VCaP (cell line): ENCODE data around the gene WDR4.

Experiments
- H3K27ac ChIP-seq: fragments of 450-650 bp; 2 replicates; pipeline ENCODE4 v1.5.1; 2017
- TF ChIP-seq, protein P1 (sequence below): fragments of 450-650 bp; conservative IDR thresholded peaks from 2 replicates; pipeline ENCODE4 v1.5.1; 2017; ENCODE audit warnings: mild to moderate bottlenecking, moderate library complexity

Gene WDR4

DNA sequence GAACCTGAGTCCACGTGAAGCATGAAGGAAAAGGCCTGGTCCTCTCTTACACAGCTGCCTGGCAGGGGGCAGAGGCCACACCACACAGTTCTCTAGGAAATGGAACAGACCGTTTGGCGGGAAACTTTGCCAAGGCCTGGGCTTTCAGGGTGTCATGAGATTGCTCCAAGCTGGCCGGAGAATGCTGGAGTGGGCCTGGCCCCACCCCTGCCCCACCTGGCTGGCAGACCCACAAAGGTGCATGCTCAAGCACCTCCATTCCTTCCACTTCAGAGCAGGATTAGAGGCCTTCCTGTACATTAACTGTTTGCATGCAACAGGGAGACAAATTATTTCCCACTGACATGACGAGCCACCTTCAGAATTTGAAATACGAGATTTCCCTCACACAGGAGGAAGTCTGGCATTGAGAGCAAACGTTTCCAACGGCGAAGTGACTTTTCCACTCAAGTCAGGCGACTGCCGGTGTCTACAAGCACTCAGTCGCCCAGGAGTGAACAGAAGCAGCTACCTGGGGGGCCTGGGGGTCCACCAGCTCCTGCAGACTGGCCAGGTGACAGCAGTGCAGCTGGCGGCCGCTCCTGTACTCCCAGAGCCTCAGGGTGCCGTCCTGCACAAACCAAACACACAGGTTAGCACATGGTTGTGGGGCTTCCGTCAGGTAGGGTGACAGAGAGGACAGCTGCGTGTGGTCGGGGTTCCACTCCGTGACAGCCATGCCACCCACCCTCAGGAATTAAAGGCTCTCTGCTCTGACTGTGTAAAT is 24.0 kb downstream of the WDR4 start:
- H3K27ac ChIP-seq = no peak overlapping the region
- TF ChIP-seq, protein P1, sequence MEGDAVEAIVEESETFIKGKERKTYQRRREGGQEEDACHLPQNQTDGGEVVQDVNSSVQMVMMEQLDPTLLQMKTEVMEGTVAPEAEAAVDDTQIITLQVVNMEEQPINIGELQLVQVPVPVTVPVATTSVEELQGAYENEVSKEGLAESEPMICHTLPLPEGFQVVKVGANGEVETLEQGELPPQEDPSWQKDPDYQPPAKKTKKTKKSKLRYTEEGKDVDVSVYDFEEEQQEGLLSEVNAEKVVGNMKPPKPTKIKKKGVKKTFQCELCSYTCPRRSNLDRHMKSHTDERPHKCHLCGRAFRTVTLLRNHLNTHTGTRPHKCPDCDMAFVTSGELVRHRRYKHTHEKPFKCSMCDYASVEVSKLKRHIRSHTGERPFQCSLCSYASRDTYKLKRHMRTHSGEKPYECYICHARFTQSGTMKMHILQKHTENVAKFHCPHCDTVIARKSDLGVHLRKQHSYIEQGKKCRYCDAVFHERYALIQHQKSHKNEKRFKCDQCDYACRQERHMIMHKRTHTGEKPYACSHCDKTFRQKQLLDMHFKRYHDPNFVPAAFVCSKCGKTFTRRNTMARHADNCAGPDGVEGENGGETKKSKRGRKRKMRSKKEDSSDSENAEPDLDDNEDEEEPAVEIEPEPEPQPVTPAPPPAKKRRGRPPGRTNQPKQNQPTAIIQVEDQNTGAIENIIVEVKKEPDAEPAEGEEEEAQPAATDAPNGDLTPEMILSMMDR = no peak

DNA sequence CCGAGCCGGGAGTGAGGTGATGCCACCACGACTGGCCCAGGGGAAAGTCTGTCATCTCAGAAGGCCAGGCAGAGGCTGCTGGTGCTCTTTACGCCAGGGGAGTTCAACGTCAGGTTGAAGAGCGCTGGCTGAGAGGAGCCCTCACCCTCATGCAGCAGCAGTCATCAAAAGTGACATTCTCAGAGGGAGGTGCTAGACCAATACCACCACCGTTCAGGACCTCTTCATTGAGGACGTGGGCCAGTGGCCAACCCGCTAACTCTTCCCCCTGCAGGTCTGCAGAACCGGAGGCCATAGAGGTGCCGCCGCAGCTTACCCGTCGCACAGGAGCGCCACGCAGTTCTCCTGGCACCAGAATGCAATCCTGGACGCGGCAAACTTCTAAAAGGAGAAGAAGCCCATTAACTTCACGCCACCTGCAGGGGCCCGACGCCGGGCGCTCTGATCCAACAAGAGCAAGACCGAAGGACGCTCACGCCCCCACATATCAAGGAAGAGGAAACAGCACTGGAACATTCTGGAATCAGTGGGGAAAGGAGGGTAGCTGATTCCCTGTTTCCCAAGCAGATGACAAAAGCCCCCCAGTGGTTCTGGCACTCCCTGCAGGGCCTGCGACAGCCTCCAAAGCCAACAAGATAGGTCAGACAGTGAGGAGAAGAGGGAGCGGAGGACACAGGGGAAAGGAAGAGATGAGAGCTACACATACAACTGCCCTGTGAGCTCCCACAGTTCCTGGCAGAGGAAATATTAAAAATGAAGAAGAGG is 24.9 kb downstream of the WDR4 start:
- TF ChIP-seq, protein P1 = no peak
- H3K27ac ChIP-seq = no peak overlapping the region

DNA sequence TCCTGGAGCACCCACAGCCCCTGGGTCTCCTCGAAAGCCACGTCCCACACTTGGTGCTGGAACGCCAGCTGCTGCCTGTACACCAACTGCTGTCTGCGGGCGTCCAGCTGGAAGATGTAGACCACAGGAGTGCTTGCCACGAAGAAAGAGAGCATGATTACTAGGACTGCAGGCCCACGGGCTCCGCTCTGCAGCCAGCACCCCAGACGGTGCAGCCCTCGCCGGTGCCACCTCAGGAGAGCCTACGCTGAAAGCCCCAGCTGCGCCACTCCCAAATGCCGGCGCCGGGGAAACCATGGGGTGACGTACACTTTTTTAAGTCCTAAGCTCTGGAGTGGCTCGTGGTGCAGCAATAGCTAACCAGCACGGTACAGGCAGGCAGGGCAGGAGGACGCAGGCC is 25.7 kb downstream of the WDR4 start:
- H3K27ac ChIP-seq = no peak overlapping the region
- TF ChIP-seq, protein P1 = no peak

DNA sequence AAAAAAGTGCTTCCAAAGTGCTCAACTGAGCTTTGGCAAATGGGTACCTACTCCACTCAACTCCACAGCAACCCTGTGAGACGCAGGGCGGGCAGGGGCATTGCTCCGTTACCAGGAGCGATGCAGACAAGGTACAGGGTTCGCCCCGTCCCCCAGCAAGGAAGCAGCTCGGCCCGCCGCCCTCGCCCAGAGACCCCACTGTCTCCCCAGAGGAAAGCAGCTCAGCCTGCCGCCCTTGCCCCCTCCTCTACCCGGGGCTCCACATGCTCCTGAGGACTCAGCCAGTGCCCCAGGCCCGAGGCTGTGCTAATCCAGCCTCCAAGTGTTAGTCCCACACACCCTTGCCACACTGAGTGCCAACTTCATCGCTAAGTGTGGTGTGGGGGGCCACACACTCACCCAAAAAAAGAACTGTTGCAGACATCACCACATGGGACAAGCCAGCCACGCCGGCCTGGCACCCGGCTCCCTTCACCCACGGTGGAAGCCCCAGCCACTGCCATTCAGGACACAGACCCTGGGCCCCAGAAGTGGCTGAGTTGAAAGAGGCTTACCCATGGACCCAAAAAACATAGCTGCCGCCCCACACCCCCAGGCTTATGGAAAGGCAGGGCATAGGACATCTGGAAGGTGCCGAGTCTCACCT is 26.3 kb downstream of the WDR4 start:
- H3K27ac ChIP-seq = no peak overlapping the region
- TF ChIP-seq, protein P1 = no peak

DNA sequence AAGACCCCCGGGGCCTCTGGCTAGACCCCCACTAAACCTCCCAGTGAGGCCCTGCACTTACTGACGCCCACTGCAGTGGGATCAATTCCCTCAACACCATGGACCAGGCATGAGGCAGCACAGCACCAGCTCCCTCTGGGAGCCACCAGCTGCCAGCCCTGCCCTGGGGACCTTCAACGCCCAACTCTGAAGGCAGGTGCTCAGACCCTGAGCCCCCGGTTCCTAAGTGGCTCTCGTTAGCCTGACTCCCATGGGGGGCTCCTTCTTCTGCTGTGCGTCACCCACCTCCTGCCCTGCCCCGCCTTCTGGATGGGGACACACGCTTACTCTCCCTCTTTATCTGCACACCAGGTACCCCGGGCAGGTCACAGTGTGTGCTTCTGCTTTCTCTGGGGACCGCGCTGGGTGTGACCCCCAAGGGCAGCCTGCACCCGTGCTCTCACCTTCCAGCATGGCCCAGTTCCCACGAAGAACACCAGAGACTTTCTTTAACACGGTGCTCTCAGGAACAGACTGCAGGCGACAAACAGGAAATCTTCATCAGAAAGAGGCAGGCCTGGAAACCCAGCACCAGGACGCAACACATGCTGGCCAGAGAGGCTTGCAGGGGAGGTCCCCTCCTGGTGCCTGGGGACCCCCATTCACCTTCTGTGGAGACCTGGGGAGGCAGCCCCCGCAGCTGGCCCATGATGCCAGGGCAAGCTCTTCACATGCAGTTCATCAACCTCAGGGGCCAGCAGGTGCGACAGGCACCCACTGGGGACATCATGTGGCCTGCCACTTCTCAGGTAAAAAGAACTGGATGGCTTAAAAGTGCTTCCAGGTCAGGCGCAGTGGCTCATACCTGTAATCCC is 27.3 kb downstream of the WDR4 start:
- TF ChIP-seq, protein P1 = no peak
- H3K27ac ChIP-seq = 0 out of 2 replicates have a peak overlapping the region, but pooled peaks have one; percentile 4

DNA sequence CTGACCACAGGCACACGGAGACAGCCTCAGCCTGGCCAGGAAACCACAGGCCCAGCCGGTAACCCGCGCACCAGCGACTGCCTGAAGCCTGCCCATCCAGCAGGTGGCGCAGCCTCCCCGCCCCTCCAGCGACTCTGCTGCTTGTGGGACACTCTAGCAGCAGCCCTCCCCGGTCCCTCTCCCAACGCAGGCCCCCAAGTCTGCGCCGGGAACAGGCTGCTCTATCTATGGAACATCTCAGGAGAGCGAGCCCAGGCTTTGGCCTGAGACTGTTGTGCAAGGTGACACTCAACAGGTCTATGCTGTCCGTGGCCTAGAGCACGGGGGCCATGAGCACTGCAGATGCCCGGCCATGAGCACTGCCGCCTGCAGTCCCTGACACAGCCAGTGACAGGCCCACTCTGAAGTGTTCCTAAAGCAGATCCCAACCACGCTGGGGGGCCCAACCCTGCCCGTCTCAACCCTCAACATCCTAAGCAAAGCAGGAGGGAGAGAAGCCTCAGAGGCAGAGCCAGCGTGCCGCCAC is 28.4 kb downstream of the WDR4 start:
- H3K27ac ChIP-seq = peak overlapping the region; percentile 4; the same call in 1 of the 2 replicates
- TF ChIP-seq, protein P1 = peak; percentile 90
